ENCODE measurements around the gene FHIT. TPM values are rescaled to one million over a fixed set of nuclear protein-coding genes. Genes with fewer than 3 reads are reported as not detected.

The FHIT gene
- total and polyA plus RNA-seq, 2 of the 4 experiments (the other 2 are of a cell fraction) = 0.07 TPM; not detected in 1

- no peak overlapping the region for H3K18ac ChIP-seq (ENCODE audit: low read depth, low read length)
- intact Hi-C loops (cut with micrococcal nuclease) = no loop called here
- no peak overlapping the region for H3K4me2 ChIP-seq (ENCODE audit: low read depth, low read length)
- H4K8ac ChIP-seq (ENCODE audit: low read depth in 2 of 2, low read length in 2 of 2) = no peak overlapping the region
- no peak overlapping the region; the same call in 1 of the 2 replicates for H3K9ac ChIP-seq (ENCODE audit: low read depth, low read length)
- CTCF ChIA-PET = no interaction called here
- H3K4me1 ChIP-seq (ENCODE audit: control insufficient read depth, insufficient read depth, low read length) = no peaks in the 10 kb centered on the region
- no peaks in the 10 kb centered on the region for H3K36me3 ChIP-seq (ENCODE audit: control insufficient read depth, insufficient read depth, low read length)
- no peaks in the 10 kb centered on the region for H3K9me3 ChIP-seq (ENCODE audit: control insufficient read depth, insufficient read depth, low read length)
- no peak overlapping the region for H3K27ac ChIP-seq (ENCODE audit: insufficient read depth, low read length)
- dilution Hi-C loops (cut with HindIII; ENCODE audit: low sequenced_read_pairs, unreplicated experiment) = no loop called here
- H3K23ac ChIP-seq (ENCODE audit: low read depth, low read length) = no peak overlapping the region
- WGBS, 2 experiments (ENCODE audit: extremely low coverage in 2 of 2, insufficient read length in 1 of 2) = 100% methylated on average over 1 of the region's 4 CpGs; no CpG with 5 or more reads in 1 of the 2 experiments
- no peaks in the 10 kb centered on the region for H4K20me1 ChIP-seq (ENCODE audit: insufficient read depth, low read length)
- in situ Hi-C loops (cut with MboI; ENCODE audit: low sequenced_read_pairs) = no loop called here
- no peak overlapping the region for H2AK5ac ChIP-seq (ENCODE audit: low read depth, low read length)
- H2BK20ac ChIP-seq (ENCODE audit: low read depth, low read length) = no peak overlapping the region
- no peak overlapping the region for H3K4ac ChIP-seq (ENCODE audit: low read depth, low read length)
- no peak overlapping the region for H3K56ac ChIP-seq (ENCODE audit: extremely low read depth, insufficient read depth, low read length)
- no peak overlapping the region for H2BK5ac ChIP-seq (ENCODE audit: low read depth, low read length, poor library complexity, severe bottlenecking)
- H2AFZ ChIP-seq (replicated peaks; ENCODE audit: low read length, poor library complexity) = no peak overlapping the region
- H4K5ac ChIP-seq (ENCODE audit: low read depth, low read length) = no peak overlapping the region
- no peak overlapping the region for H2BK120ac ChIP-seq (ENCODE audit: low read depth, low read length)
- TF ChIP-seq CHD1 (IDR thresholded peaks at IDR 0.05; ENCODE audit: low read depth, low read length) (no peak), ELK1 (IDR thresholded peaks at IDR 0.05; ENCODE audit: borderline replicate concordance, low read depth, low read length) (no peak), CTCF (conservative IDR thresholded peaks at IDR 0.05; ENCODE audit: low read depth, low read length) (no peak), MAZ (IDR thresholded peaks at IDR 0.05; ENCODE audit: borderline replicate concordance, low read depth, low read length) (no peak), MXI1 (IDR thresholded peaks at IDR 0.05; ENCODE audit: borderline replicate concordance, low read depth, low read length) (no peak), CEBPB (IDR thresholded peaks at IDR 0.05; ENCODE audit: low read depth, low read length) (no peak), RCOR1 (IDR thresholded peaks at IDR 0.05; ENCODE audit: insufficient replicate concordance, low read length) (no peak), USF2 (IDR thresholded peaks at IDR 0.05; ENCODE audit: low read depth, low read length) (no peak), BHLHE40 (IDR thresholded peaks at IDR 0.05; ENCODE audit: low read depth, low read length) (no peak), SMC3 (IDR thresholded peaks at IDR 0.05; ENCODE audit: low read depth, low read length) (no peak), POLR2A (IDR thresholded peaks at IDR 0.05; ENCODE audit: low read depth, low read length) (no peak), MAFK (IDR thresholded peaks at IDR 0.05; ENCODE audit: low read depth, low read length) (no peak), NFE2L2 (IDR thresholded peaks at IDR 0.05; ENCODE audit: low read depth, low read length) (no peak), RAD21 (IDR thresholded peaks at IDR 0.05; ENCODE audit: low read length) (no peak), RFX5 (IDR thresholded peaks at IDR 0.05; ENCODE audit: low read depth, low read length) (no peak), FOS (IDR thresholded peaks at IDR 0.05; ENCODE audit: low read depth, low read length) (no peak)
- no peak overlapping the region for H2AK9ac ChIP-seq (replicated peaks; ENCODE audit: low read depth, low read length, poor library complexity)
- H3K79me1 ChIP-seq (ENCODE audit: low read depth in 1 of 2, low read length in 2 of 2) = no peaks in the 10 kb centered on the region
- no peaks in the 10 kb centered on the region for H3K27me3 ChIP-seq (ENCODE audit: control insufficient read depth, insufficient read depth, low read length)
- H4K91ac ChIP-seq (ENCODE audit: insufficient read depth, low read depth, low read length) = no peak overlapping the region
- POLR2A ChIA-PET (ENCODE audit: unreplicated experiment) = no interaction called here
- H2BK15ac ChIP-seq (ENCODE audit: low read depth, low read length) = no peak overlapping the region
- no peak overlapping the region for H3K14ac ChIP-seq (replicated peaks; ENCODE audit: low read depth, low read length)
- no TSS peak for BruUV-seq (replicated peaks)
- no peaks in the 10 kb centered on the region for H3K9me1 ChIP-seq (ENCODE audit: insufficient read depth, low read length)
- ATAC-seq (ENCODE audit: low read depth) (no peak), DNase-seq (no peak)
- H3K4me3 ChIP-seq (ENCODE audit: insufficient read depth, low read depth, low read length) = no peak overlapping the region
Measured at GRCh38 chr3:60010781-60011180, 1240.5 kb downstream of the FHIT start.
